ENCODE results near the gene IL4I1. TPM values are rescaled to one million over a fixed set of nuclear protein-coding genes. Genes with fewer than 3 reads are reported as not detected.
"Not testable (repeated sequence)": the region's sequence is repeated elsewhere in the genome, so short reads cannot be mapped to it uniquely, and the experiment has no call there.

Gene IL4I1, protein sequence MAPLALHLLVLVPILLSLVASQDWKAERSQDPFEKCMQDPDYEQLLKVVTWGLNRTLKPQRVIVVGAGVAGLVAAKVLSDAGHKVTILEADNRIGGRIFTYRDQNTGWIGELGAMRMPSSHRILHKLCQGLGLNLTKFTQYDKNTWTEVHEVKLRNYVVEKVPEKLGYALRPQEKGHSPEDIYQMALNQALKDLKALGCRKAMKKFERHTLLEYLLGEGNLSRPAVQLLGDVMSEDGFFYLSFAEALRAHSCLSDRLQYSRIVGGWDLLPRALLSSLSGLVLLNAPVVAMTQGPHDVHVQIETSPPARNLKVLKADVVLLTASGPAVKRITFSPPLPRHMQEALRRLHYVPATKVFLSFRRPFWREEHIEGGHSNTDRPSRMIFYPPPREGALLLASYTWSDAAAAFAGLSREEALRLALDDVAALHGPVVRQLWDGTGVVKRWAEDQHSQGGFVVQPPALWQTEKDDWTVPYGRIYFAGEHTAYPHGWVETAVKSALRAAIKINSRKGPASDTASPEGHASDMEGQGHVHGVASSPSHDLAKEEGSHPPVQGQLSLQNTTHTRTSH
- total RNA-seq = 2.0 TPM

DNA sequence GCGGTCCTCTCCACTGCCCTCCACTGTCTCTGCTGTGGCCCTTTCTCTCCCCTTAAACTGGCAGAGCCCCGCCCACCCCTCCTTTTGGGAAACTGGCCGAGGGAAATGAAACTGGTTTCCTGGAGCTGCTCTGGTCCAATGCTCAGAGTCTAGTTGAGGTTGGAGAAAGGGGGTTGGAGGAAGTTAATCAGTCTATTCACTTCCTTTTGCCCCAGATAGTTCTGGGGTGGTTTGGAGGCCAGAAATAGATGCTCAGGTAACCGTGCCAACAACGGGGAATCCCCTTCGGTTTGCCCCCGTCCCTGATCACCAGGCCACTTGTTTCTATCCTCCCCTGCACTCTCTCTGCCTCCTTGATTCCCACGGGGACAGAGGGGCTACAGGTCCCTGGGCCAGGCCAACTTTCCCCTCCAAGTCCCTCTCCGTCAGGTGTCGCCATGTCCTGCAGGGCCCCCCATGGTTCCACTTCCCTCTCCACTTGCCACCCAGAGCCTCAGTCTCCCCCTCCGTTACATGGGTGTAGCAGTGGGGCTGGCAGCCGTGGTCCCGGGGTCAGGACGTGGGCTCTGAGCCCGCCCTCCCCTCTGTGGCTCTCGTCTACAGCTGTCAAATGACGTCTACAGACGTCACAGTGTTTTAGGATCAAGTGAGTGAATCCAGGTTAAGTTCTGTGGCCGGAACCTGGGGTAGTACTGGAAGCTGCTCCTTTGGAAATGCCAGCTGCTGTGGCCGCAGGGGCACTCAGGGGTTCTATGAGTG is at the start of gene IL4I1:
Gene IL4I1 (minus strand): TSS at position 25 of the 759 bp plus-strand sequence. CDS start 727 bp downstream, outside the sequence.
- no peaks in the 10 kb centered on the region for H3K27me3 ChIP-seq (ENCODE audit: insufficient read depth, low read length)
- H3K4me1 ChIP-seq (ENCODE audit: insufficient read depth, low read length) = peaks cover 35% of the 10 kb centered on the region
- no peaks in the 10 kb centered on the region for H3K9me3 ChIP-seq (ENCODE audit: low read depth, low read length)
- no peak within 1 kb of the TSS for H3K4me3 ChIP-seq (ENCODE audit: low read length)

DNA sequence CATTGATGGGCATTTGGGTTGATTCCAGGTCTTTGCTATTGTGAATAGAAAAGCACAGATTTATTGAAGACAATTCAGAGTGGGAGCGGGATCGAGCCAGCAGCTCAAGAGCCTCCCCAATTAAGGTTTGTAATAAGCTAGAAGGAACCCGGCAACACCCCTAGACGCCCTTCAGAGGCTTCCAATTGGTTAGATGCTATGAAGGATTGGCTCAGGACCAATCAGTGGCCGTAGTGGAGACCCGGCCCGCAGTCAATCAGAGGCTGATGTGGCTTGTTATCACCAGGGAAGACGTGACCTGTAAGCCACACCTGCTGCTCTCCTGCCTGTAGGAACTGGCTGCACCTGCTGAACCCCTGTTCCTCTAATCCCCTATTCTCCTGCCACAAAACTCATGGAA is 49.7 kb upstream of the IL4I1 start:
- Histone ChIP-seq H3K4me3 (ENCODE audit: low read length) (no peak overlapping the region), H3K27me3 (ENCODE audit: insufficient read depth, low read length) (no peaks in the 10 kb centered on the region), H3K4me1 (ENCODE audit: insufficient read depth, low read length) (peaks cover 16% of the 10 kb centered on the region), H3K9me3 (ENCODE audit: low read depth, low read length) (no peaks in the 10 kb centered on the region)

DNA sequence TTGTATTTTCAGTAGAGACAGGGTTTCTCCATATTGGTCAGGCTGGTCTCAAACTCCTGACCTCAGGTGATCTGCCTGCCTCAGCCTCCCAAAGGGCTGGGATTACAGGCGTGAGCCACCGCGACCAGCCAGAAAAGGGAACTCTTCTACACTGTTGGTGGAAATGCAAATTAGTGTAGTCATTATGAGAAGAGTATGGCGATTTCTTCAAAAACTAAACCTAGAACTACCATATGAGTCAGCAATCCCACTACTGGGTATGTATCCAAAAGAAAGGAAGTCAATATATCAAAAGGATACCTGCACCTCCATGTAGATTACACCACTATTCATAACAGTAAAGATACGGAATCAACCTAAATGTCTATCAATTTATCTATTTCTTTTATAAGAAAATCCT is 47.9 kb upstream of the IL4I1 start:
- H3K4me3 ChIP-seq (ENCODE audit: low read length); H3K27me3 ChIP-seq (ENCODE audit: insufficient read depth, low read length); H3K9me3 ChIP-seq (ENCODE audit: low read depth, low read length): not testable (repeated sequence)
- H3K4me1 ChIP-seq (ENCODE audit: insufficient read depth, low read length) = peaks cover 16% of the 10 kb centered on the region

DNA sequence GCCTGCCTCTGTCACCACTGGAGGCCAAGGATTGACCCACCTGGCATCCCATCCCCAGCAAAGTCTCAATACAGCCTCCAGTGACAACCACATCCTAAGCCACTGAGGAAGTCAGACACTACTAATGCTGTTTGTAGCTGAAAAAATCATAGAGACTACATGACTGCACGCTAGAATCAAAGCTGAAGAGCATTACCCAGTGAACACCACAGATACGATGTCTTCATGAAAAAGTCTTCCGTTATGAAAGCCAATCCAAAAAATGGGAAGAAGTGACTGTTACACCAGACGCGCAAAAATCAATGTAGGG is 43.8 kb upstream of the IL4I1 start:
- H3K4me3 ChIP-seq (ENCODE audit: low read length) = no peak overlapping the region
- no peaks in the 10 kb centered on the region for H3K27me3 ChIP-seq (ENCODE audit: insufficient read depth, low read length)
- no peaks in the 10 kb centered on the region for H3K9me3 ChIP-seq (ENCODE audit: low read depth, low read length)
- peaks cover 24% of the 10 kb centered on the region for H3K4me1 ChIP-seq (ENCODE audit: insufficient read depth, low read length)

DNA sequence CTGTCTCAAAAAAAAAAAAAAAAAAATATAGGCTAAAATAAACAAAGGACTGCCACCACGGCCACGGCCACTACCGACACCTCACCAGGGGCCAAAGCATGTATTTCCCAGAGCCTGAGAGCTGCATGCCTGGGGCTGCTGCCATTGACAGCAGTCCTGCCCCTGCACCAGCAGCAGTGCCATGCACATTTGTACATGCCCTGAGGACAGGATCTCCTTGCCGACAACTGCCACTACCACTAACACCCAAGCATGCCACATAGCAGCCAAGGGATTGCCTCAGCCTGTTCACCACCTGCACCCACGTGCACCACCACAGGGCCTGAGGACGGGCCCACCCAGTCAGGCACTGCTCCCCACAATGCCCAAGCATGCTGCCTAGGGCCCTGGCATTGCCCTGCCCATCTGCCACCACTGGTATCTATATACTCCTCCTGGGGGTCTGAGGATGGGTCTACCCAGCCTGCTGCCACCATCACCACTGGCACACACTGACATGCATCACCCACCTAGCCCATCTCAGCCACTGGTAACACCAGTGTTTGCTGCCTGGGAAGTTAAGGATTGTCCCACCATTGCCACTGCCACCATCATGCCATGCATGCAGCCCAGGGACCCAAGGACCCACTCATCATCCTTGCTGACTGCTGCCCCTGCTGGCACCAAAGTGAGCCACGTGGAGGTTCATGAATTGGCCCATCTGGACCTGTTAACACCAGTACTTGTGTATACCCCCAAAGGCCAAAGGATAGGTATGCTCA is 43.2 kb upstream of the IL4I1 start:
- H3K9me3 ChIP-seq (ENCODE audit: low read depth, low read length) = no peaks in the 10 kb centered on the region
- H3K27me3 ChIP-seq (ENCODE audit: insufficient read depth, low read length) = no peaks in the 10 kb centered on the region
- H3K4me3 ChIP-seq (ENCODE audit: low read length) = no peak overlapping the region
- H3K4me1 ChIP-seq (ENCODE audit: insufficient read depth, low read length) = peaks cover 18% of the 10 kb centered on the region

DNA sequence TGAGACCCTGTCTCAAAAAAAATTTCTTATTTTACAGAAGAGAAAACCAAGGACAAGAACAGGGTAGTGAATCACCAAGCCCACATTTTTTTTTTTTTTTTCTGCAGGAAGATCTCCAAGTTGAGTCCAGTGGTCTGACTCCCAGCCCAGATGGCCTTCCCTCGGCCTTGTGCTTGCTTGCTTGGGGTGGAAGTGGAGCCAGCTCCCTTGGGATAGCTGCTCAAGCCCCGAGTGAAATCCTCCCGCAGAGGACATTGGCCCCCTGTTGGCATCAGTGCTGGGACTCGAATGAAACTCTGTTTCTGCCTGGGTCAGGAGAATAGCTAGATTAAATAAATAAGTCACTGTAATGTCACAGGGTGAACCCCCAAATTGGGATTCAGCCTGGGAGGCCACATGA is 42.0 kb upstream of the IL4I1 start:
- Histone ChIP-seq H3K27me3 (ENCODE audit: insufficient read depth, low read length) (no peaks in the 10 kb centered on the region), H3K4me1 (ENCODE audit: insufficient read depth, low read length) (peaks cover 11% of the 10 kb centered on the region), H3K9me3 (ENCODE audit: low read depth, low read length) (no peaks in the 10 kb centered on the region), H3K4me3 (ENCODE audit: low read length) (no peak overlapping the region)

DNA sequence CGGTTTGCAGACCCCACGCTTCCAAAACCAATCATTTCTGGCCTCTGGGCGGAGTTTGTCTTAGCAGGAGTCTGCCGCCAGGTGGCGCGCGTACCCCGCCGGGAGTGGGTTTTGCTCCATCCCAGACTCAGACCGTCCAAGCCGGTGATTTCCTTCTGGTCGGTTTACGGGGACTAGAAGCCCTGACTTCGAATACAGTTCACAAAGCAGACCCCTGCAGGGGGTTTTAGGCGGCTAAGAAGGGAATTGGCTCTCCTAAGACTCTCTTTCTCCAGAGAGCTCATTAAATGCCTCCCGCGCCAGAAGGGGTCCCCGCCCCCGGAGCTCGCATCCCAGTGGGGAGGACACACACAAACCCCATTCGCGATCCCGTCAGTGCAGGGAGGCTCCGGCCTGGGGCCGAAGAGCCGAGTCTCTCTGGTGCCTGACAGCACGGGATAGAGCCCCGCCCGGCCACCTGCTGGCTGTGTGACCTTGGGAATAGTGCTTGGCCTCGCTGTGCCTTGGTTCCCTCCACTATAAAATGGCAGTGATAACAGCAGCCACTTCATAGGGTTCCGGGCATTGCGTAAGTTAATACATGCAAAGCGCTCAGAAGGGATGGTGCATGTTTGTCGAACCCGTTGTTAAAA is 41.2 kb upstream of the IL4I1 start:
- Histone ChIP-seq H3K27me3 (ENCODE audit: insufficient read depth, low read length) (no peaks in the 10 kb centered on the region), H3K4me3 (ENCODE audit: low read length) (no peak overlapping the region), H3K9me3 (ENCODE audit: low read depth, low read length) (no peaks in the 10 kb centered on the region), H3K4me1 (ENCODE audit: insufficient read depth, low read length) (peaks cover 17% of the 10 kb centered on the region)

DNA sequence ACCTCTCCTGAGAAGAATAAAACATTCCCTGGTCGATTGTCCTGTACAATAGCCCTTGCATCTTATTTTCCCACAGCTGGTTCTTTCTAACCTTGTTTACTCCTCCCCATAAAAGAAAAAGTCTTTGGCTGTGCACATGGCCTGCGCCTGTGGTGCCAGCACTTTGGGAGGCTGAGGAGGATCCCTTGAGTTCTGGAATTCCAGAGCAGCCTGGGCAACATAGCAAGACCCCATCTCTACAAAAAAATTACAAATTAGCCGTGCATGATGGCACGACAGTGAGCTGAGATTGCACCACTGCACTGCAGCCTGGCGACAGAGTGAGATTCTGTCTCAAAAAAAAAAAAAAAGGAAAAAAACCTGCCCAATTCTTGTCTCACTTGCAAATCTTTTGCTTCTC is 39.9 kb upstream of the IL4I1 start:
- H3K9me3 ChIP-seq (ENCODE audit: low read depth, low read length) = no peaks in the 10 kb centered on the region
- no peaks in the 10 kb centered on the region for H3K27me3 ChIP-seq (ENCODE audit: insufficient read depth, low read length)
- no peak overlapping the region for H3K4me3 ChIP-seq (ENCODE audit: low read length)
- H3K4me1 ChIP-seq (ENCODE audit: insufficient read depth, low read length) = peaks cover 20% of the 10 kb centered on the region

DNA sequence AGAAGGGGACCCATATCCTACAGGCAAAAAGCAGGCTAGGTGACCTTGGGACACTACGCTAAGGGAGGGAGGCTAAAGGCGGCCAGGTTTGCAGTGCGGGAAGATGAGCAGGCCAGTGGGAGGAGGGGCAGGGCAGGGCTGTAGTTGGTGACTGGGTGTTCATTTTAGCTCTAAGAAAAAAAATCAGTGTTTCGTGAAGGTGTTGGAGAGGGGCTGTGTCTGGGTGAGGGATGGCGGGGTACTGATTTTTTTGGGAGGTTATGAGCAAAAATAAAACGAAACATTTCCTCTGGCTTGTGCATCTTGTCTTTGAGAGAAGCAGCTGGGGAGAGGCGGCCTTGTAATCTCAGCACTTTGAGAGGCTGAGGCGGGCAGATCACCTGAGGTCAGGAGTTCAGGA is 37.0 kb upstream of the IL4I1 start:
- Histone ChIP-seq H3K9me3 (ENCODE audit: low read depth, low read length) (no peaks in the 10 kb centered on the region), H3K4me1 (ENCODE audit: insufficient read depth, low read length) (peaks cover 31% of the 10 kb centered on the region), H3K4me3 (ENCODE audit: low read length) (no peak overlapping the region), H3K27me3 (ENCODE audit: insufficient read depth, low read length) (no peaks in the 10 kb centered on the region)

DNA sequence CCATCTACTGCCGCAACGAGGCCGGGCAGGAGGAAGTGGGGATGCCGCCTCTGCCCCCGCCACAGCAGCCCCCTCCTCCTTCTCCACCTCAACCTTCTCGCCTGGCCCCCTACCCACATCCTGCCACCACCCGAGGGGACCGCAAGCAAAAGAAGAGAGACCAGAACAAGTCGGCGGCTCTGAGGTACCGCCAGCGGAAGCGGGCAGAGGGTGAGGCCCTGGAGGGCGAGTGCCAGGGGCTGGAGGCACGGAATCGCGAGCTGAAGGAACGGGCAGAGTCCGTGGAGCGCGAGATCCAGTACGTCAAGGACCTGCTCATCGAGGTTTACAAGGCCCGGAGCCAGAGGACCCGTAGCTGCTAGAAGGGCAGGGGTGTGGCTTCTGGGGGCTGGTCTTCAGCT is 36.0 kb upstream of the IL4I1 start:
- peaks cover 35% of the 10 kb centered on the region for H3K4me1 ChIP-seq (ENCODE audit: insufficient read depth, low read length)
- no peaks in the 10 kb centered on the region for H3K27me3 ChIP-seq (ENCODE audit: insufficient read depth, low read length)
- no peak overlapping the region for H3K4me3 ChIP-seq (ENCODE audit: low read length)
- H3K9me3 ChIP-seq (ENCODE audit: low read depth, low read length) = no peaks in the 10 kb centered on the region

DNA sequence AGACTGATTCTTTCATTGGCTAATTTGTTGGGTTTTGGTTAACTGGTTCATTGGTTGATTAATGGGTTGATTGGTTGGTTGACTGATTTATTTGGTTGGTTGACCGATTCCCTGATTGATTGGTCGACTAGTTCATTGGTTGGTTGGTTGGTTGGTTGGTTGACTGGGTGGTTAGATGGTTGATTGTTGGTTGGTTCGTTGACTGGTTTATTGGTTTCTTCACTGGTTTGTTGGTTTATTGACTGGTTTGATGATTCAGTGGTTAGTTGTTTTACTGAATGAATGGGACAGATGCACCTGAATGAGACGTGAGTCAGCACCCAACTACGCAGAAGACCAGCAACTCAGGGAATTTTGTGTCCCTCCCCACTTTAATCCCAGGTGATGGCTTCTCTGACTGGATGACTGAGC is 35.4 kb upstream of the IL4I1 start:
- no peak overlapping the region for H3K4me3 ChIP-seq (ENCODE audit: low read length)
- H3K4me1 ChIP-seq (ENCODE audit: insufficient read depth, low read length) = peaks cover 35% of the 10 kb centered on the region
- no peaks in the 10 kb centered on the region for H3K9me3 ChIP-seq (ENCODE audit: low read depth, low read length)
- H3K27me3 ChIP-seq (ENCODE audit: insufficient read depth, low read length) = no peaks in the 10 kb centered on the region

DNA sequence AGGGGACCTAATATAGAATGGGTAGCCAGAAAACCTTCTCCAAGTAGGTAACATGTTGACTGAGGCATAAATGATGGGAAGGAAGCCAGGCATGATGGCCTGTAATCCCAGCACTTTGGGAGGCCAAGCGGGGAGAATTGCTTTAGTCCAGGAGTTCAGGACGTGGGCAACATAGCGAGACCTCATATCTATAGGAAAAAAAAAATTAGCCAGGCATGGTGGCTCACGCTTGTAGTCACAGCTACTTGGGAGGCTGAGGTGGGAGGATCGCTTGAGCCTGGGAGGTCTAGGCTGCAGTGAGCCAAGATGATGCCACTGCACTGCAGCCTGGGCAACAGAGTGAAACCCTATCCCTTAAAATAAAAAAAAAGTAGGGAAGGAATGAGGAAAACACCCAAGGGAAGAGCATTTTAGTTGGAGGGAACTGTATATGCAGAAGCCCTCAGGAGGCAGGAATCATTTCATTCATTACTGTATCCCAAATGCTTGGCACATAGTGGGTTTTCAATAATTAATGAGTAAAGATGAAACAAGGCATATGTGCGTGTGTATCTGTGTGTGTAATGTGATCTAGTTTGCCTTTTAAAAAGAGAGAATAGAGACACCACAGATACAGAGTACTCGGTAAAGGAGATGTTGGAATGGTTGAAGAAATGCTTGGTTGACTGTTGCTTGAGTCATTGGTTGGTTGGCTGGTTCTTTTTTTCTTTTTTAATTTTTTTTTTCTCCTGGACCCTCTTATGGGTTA is 34.8 kb upstream of the IL4I1 start:
- no peaks in the 10 kb centered on the region for H3K27me3 ChIP-seq (ENCODE audit: insufficient read depth, low read length)
- no peaks in the 10 kb centered on the region for H3K9me3 ChIP-seq (ENCODE audit: low read depth, low read length)
- H3K4me3 ChIP-seq (ENCODE audit: low read length) = no peak overlapping the region
- peaks cover 41% of the 10 kb centered on the region for H3K4me1 ChIP-seq (ENCODE audit: insufficient read depth, low read length)

DNA sequence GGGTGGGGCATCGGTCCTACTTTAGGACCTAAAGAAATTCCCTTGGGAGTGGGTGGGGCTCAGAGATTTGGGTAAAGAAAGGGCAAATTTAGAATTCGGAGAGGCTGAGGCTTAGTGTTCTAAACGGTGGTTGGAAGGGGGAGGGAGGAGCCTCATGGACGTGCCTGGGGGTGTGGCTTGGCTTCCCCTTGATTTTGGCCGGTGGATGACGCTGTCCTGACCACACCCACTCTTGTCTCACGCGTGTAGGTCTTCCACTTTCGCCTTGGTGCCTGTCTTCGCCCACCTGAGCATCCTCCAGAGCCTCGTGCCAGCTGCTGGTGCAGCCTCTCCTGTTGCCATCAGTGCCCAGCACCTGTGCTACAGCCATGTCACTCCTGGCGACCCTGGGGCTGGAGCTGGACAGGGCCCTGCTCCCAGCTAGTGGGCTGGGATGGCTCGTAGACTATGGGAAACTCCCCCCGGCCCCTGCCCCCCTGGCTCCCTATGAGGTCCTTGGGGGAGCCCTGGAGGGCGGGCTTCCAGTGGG is 33.9 kb upstream of the IL4I1 start:
- H3K4me1 ChIP-seq (ENCODE audit: insufficient read depth, low read length) = peaks cover 48% of the 10 kb centered on the region
- no peaks in the 10 kb centered on the region for H3K9me3 ChIP-seq (ENCODE audit: low read depth, low read length)
- H3K27me3 ChIP-seq (ENCODE audit: insufficient read depth, low read length) = no peaks in the 10 kb centered on the region
- H3K4me3 ChIP-seq (ENCODE audit: low read length) = no peak overlapping the region

Data from mononuclear cell (primary cell).